ENCODE data around the gene MON2.

MON2 gene

GRCh38 chr12:62605981-62606380 lies 139.4 kb downstream of the MON2 start:
- FAIRE-seq (no peak), DNase-seq (ENCODE audit: low spot score) (no peak)

- no peak for FAIRE-seq
- DNase-seq (ENCODE audit: low spot score), result no peak
These were observed 140.0 kb downstream of the MON2 start for GRCh38 chr12:62606654-62607053.

GRCh38 chr12:62613081-62613480 lies 146.5 kb downstream of the MON2 start:
- FAIRE-seq (no peak), DNase-seq (ENCODE audit: low spot score) (no peak)

- DNase-seq (ENCODE audit: low spot score), result no peak
- no peak for FAIRE-seq
These were observed 151.7 kb downstream of the MON2 start for GRCh38 chr12:62618319-62618718.

DNA sequence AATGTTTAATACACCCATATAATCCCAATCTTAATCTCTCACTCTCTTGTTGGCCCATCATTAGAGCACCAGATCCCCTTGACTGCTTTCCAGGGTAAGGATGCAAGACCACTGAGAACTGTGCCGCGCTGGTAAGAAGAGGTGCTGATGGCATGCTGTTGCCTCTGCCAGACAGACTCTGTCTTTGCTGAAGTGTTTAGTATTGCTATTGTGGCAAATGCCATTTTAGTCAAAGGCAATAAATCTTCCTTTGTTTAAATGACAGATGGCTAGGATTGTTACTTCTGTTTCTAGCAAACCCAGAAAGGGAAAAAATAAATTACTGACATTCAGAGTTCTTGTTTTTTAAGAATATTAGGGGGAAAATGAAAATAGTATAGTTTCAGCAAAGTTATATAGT lies 152.3 kb downstream of the MON2 start:
- DNase-seq (ENCODE audit: low spot score) (no peak), FAIRE-seq (no peak)

GRCh38 chr12:62621101-62621638 lies 154.5 kb downstream of the MON2 start:
- FAIRE-seq (no peak), DNase-seq (ENCODE audit: low spot score) (no peak)

- DNase-seq (ENCODE audit: low spot score), result no peak
- FAIRE-seq, result no peak
These were observed 155.6 kb downstream of the MON2 start for GRCh38 chr12:62622177-62622576.

- FAIRE-seq (no peak), DNase-seq (ENCODE audit: low spot score) (no peak)
These were observed 158.6 kb downstream of the MON2 start for GRCh38 chr12:62625228-62625627.

DNA sequence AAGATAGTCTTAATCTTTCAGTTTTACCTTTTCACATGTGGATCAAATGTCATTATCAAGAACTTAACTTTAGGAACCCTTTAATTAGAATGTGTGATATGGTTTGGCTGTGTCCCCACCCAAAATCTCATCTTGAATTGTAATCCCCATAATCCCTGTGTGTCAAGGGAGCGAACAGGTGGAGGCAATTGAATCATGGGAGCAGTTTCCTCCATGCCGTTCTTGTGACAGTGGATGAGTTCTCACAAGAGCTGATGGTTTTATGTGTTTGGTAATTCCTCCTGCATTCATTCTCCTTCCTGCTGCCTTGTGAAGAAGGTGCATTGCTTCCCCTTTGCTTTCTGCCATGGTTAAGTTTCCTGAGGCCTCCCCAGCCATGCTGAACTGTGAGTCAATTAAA lies 160.6 kb downstream of the MON2 start:
- FAIRE-seq, result no peak
- DNase-seq (ENCODE audit: low spot score), result no peak

- FAIRE-seq (no peak), DNase-seq (ENCODE audit: low spot score) (no peak)
These were observed 162.8 kb downstream of the MON2 start for GRCh38 chr12:62629413-62629812.

DNA sequence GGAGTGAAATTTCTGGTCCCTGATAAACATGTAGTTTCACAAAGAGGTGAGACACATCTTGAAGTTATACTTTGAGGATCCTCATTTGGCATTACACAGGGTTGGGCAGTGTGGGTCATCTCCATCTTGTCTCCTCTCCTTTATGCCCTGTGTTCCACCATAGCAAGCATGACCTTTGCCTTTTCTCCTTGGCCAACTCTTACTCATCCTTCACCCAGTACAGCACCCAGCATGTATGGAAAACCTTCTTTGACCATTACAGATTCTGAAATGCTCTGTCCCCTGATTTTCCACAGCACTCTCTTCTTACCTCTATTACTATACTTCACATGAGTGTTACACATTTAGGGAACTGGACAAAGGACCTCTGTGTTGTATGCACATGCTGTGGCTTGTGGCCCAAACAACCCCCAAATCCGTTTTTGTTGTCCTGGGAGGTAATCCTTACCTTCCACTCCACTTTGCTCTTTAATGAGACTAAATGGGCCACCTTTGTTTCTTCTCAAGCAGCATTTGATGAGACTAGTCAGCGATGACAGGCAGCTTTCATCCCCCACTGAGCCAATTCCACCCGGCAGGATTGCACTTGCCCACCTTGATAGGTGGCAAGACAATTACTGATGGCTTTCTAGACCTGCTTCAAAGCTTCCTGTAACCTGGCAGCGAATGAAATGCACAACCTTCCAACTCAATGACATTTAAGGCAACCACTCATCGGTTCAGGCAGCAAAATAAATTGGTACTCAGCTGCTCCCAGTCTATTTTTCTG lies 163.5 kb downstream of the MON2 start:
- DNase-seq (ENCODE audit: low spot score) (no peak), FAIRE-seq (no peak)

DNA sequence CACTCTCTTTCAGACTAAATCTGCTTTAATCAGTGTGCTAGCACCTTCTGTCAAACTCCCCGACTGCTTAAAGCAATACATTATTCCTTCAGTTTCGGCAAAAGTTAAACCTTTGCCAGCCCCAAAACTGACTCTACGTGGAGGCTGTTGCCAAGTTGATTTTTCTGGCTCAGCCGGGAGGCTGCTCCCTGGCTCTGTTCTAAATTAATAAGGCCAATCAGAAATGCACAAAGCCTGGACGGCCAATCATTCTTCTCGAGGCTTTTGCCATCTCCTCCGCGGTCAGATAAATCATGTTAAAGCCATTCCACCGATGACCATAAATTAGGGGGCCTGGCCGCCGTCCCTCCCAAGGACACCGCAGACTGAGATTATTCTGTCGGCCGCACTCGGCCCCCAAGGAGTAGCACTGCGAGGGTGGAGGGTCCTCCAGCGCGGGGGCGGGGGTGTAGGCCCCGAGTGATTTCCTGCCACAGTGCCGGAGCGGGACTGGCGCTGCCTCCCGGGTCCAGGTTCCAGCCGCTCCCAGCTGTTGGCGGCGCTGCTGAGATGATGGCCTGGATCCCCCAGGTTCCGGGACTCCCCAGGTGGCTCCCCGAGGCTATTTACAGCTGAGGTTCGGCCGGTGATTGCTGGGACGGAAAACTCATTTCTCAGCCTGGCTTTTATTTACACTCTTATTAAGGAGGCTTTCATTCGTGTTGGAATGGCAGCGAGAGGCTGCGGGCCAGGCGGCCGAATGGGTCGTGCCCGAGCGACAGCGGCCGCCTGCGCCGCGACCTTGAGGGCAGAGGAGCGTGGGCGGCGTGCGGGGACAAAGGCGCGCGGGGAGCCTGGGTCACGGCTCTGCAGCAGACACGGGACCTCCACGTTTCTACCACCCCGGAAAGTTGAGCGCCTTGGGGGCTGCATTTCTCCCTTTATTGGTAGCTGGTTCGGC lies 165.1 kb downstream of the MON2 start:
- FAIRE-seq (no peak), DNase-seq (ENCODE audit: low spot score) (peak; percentile 81)

- DNase-seq (ENCODE audit: low spot score), result peak; percentile 23
- no peak for FAIRE-seq
These were observed 165.8 kb downstream of the MON2 start for GRCh38 chr12:62632411-62632918.

DNA sequence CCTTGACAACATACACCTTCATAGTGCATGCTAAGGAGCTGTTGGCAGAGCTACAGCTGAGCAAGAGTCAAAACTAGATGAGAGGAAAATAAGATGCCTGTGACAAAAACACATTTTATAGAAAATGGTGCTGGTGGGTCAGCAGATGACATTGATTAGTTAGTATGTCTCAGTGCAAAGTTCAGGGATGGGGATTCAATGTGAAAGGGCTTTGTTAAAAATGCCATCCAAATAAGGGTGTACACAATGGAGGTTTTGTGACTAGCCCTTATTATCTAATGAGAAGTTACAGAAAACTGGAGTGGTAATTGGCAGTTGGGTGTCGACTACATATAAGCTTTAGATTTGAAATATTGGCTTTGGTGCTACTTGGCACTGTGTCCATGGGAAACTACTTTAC lies 169.0 kb downstream of the MON2 start:
- DNase-seq (ENCODE audit: low spot score) (no peak), FAIRE-seq (no peak)

GRCh38 chr12:62637679-62638078 lies 171.1 kb downstream of the MON2 start:
- FAIRE-seq (no peak), DNase-seq (ENCODE audit: low spot score) (no peak)

DNA sequence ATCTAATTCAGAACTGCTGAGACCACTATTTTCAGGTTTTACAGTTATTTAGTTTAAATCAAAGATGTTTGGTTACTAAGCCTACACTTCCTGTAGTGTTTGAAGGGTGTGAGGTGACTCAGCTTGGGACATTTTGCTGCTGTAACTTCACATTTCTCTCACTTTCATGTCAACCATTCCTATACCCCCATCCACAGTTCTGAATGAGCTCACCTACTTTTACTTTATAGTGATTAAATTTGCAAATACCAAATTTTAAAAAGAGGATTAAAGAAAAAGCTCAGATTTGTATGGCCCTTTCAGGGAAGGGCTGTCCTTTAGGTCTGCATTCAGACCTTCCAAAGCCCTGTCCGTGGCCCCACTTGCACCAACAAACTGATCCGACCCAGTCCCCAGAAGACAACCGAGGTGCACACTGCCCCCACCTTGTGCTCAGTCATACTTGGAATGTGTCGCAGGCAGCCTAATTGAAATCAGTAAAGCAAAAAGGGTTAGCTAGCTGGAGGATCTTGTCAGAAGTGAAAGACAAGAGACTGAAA lies 174.4 kb downstream of the MON2 start:
- FAIRE-seq, result no peak
- DNase-seq (ENCODE audit: low spot score), result peak; percentile 11

DNA sequence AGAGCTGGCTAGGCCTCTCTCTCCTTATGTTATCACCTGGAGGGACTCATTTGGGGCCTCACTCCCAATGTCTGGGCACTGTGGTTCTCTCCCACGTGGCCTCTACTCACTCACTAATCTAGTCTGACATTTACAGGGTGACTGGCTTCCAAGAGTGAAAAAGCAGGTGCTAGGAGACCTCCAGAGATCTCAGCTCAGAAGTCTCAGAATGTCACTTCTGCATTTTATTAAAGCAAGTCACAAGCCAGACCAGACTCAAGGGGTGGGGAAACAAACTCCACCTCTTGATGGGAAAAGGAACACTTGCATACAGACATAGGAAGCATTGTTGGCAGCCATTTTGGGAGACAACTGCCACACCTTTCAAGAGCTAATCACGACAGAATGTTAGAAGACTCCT lies 175.9 kb downstream of the MON2 start:
- FAIRE-seq, result no peak
- no peak for DNase-seq (ENCODE audit: low spot score)

DNA sequence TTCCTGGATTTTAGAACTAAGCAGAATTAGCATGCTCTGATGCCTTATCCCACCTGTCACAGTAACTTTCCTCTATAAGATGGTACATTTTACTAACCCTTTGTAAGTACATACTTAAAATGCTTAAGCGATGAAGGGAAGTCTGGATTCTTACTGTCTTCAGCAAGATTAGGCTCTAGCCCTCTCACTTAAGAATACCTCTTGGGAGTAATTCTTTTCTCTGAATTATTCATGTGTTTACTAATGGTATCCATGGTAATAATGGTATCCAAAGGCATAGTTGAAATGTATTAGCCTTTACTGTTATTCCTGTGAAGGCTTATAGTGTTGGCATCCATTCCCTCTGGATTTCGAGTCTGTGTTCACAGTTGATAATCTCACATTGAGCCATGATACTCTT lies 176.9 kb downstream of the MON2 start:
- no peak for DNase-seq (ENCODE audit: low spot score)
- FAIRE-seq, result no peak

DNA sequence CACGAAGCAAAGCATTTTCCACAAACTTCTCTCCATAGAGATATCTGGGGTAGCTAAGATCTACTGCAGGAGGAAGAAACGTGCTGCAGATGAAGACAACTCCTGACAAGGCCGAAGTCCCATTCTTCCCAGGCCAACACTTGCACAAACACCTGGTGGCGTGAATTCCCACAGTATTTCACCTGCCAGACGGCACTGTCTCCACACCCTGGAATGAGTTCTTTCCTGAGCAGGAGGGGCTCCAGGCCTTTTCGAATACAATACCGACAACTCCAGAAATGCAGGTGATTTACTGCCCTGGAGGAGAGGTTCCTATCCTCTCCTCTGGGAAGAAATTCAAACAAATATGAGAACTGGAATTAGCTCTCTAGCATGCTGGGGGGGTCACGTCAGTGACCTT lies 179.9 kb downstream of the MON2 start:
- DNase-seq (ENCODE audit: low spot score), result no peak

GRCh38 chr12:62647586-62647985 lies 181.0 kb downstream of the MON2 start:
- FAIRE-seq (no peak), DNase-seq (ENCODE audit: low spot score) (no peak)

More for the DNA sequence above, 179.9 kb downstream of the MON2 start:
- no peak for FAIRE-seq

GRCh38 chr12:62649412-62650138 lies 182.9 kb downstream of the MON2 start:
- DNase-seq (ENCODE audit: low spot score) (no peak), FAIRE-seq (no peak)

Data from urothelium cell line (cell line).